ENCODE results near the gene KRTAP10-4.

GRCh38 chr21:44601596-44602462 lies 28.3 kb downstream of the KRTAP10-4 start:
- TF ChIP-seq SP1 (IDR thresholded peaks at IDR 0.05; ENCODE audit: low read depth, low read length) (no peak), NBN (IDR thresholded peaks at IDR 0.05) (no peak), BACH1 (IDR thresholded peaks at IDR 0.05; ENCODE audit: borderline replicate concordance) (no peak)

Data from GM12878 (cell line).